Pons (tissue), 1 donor: ENCODE results near the gene PHIP.
A peak's percentile ranks its signal among the peaks of the same experiment; 100 is the strongest.

Experiments used
- DNase-seq: peaks from one replicate; pipeline ENCODE4 v3.0.0-alpha.2; 2016; ENCODE audit warnings: low spot score

The PHIP gene

GRCh38 chr6:79009819-79010218 is 68.2 kb downstream of the PHIP start:
- DNase-seq: no peak

DNA sequence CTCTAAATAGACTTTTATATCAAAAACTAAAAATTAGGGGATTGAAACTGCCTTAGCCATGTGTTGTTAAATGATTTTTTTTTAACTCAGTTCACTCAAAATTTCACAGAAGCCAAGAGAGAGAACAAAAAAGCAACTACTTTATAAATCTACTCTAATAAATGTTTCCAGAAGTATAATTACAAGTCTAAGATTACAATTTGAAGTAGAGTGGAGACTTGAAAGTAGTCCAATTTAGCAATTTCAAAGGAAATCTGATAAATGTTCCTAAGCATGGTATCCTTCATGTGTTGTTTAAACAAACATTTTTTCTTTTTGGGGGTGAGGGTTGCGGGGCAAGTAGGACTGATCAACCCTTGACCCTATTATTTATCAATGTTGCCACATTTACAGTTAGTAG is 72.6 kb downstream of the PHIP start:
- DNase-seq: no peak

GRCh38 chr6:79005024-79005423 is 73.0 kb downstream of the PHIP start:
- DNase-seq: no peak

DNA sequence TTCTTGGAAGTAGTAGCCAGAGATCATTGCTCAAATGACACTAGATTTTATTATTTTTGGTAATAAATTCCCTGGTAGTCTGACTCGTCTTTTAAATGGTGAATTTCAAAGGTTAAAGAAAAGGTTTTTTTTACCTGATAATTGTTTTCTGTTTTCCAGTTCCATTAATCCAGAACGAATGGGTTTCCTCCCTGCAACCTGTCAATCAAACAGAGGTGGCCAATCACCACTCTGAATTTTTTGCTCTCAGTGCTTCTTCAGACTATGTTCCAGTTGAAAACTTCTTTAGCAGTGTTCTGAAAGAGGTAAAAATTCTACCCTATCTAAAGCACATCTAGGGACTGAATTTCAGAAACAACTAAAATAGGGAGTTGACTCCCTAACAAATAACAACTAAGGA is 73.8 kb downstream of the PHIP start:
- DNase-seq: no peak

- no peak for DNase-seq
Measured at GRCh38 chr6:79001415-79001814, 76.6 kb downstream of the PHIP start.

- DNase-seq: no peak
Measured at GRCh38 chr6:78999737-79000136, 78.3 kb downstream of the PHIP start.

GRCh38 chr6:78995946-78996345 is 82.1 kb downstream of the PHIP start:
- DNase-seq: no peak

DNA sequence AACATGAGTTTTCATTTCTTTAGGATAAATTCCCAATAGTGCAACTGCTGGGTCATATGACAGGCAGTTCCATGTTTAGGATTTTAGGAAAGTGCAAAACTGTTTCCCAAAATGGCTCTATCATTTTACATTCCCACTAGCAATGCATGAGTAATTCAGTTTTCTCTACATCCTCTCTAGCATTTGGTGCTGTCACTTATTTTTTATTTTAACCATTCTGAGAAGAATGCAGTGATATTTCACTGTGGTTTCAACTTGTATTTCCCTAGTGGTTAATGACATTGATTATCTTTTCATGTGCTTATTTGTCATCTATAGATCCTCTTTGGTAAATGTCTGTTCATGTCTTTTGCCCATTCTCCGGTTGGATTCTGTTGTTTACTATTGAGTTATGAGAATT is 82.7 kb downstream of the PHIP start:
- no peak for DNase-seq

- DNase-seq: no peak
Measured at GRCh38 chr6:78993955-78994354, 84.1 kb downstream of the PHIP start.

GRCh38 chr6:78989191-78989590 is 88.9 kb downstream of the PHIP start:
- DNase-seq: peak; percentile 63

DNA sequence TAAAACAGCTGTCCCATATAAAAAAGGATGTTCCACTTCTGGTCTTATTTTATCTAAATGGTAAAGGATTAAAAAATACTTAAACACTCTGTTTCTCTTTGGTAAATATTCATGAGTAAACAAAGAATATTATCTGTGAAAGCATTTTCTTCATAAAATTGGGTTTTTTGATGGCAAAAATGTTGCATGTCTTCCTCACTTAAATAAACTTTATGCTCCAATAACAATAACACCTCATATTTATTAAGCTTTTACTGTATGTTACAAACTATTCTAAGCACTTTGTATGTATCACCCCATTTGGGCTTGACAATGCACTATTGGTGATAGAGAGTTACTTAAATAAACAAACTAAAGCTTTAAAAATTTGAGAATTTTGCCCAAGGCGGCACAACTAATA is 91.9 kb downstream of the PHIP start:
- no peak for DNase-seq

DNA sequence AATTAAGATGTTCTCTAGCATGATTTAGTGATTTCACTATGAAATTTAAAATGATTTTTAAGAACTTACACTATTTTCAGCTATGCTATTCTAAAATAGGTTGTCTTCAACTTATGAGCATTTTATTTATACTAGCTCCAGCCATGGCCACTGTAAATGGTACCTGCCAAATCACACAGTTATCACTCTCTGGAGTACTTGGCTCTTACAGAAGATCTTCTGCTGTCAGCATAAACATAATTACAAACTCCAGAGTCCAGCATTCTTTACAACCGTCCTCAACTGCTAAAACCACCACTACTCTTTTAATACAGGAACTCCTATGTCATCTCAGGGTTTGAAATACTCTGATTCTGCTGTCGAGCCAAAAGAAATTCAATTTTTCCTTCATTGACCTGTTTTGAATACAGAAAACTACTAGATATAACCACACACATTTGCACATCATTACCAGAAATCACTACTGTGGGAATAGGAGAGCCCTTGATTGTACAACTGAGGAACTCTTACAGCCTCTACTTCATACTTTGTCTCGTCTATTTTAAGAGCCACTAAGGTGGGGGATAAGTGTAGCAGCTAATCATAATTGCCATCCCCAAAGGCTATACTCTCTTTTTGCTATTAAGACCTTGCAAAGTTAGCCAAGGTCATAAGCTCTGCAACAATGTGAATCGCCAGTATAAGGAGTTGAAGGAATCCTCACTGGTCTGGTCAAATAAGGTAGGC is 93.7 kb downstream of the PHIP start:
- DNase-seq: no peak

GRCh38 chr6:78967191-78967590 is 110.9 kb downstream of the PHIP start:
- no peak for DNase-seq

GRCh38 chr6:78966542-78966941 is 111.5 kb downstream of the PHIP start:
- DNase-seq: no peak

DNA sequence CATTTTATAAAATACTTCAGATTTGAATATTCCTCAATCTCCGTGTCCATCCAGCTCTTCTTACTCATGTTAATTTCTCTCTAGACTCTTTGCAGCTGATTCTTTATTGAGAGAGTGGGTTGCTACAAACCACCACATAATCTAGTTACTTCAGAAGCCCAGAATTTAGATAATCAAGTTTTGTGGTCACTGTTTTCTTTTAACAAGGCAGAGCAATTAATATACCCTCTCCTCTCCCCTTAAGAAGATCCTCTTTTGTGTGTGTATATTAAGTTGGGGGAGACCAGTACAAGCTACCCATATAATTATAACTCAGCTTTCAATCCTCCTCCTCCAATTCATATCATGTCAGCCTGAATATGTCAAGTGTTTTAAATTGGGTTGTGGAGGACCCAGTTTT is 115.6 kb downstream of the PHIP start:
- DNase-seq: no peak

- no peak for DNase-seq
Measured at GRCh38 chr6:78954740-78955139, 123.3 kb downstream of the PHIP start.

DNA sequence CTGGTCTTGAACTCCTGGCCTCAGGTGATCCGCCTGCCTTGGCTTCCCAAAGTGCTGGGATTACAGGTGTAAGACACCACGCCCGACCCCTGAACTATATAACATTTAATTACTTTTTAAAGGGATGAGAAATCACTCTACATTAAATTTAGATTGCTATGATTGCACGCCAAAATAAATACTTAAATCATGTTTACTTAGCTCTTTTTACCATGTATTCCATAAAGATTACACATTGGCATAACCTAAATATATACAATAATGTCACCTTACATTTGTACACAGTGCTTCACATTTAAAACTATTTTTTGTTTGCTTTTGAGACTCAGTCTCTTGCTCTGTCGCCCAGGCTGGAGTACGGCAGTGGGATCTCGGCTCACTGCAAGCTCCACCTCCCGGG is 124.3 kb downstream of the PHIP start:
- DNase-seq: no peak

- no peak for DNase-seq
Measured at GRCh38 chr6:78952362-78952761, 125.7 kb downstream of the PHIP start.

DNA sequence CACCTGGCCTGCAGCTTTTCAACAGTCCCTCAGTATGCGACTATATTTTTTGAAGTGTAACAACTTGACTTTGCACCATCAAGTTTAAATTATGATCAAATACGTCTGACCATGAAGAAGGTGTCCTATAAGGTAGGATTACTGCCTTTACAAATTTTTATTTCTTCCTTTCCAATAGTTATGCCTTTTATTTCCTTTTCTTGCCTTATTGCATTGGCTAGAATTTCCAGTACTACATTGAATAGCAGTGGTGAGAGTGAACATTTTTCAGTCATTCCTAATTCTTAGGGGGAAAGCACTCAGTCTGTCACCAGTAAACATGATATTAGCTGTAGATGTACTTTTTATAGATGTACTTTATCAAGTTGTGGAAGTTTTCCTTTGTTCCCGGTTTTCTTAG is 129.3 kb downstream of the PHIP start:
- no peak for DNase-seq

DNA sequence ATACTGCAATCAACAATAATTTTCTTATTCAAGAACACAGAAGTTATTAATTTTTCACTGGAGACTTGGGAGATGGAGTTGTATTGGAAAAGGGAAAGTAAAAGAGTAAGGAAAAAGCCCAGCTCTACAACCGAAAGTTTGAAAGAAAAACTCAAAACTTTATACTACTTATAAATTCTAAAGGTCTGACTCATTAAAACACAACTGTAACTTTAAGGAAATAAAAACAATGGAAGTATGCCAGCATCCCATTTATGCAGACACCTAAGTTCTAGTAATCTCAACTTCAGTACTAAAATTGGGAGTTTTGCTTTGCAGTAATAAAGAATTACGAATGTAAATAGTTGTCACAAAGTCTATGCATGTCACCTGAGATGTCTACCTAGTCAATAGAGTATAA is 130.1 kb downstream of the PHIP start:
- no peak for DNase-seq

DNA sequence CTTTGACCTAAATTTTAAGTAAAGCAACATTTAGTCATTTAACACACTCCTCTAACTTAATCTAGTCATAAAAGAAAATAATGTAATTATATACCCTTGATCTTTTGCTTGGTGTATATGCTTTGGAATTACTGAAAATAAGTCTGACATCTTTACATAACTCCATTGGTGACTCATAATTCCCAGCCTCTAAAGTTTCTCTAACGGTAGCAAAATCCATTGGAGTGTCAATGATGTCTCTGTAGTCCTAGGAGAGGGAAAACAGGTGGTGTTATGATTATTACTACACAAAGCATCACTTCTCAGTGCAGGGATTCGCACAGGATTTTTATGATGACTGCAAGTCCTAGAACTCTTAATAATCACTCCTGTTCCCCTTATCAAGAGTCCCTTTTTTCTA is 130.5 kb downstream of the PHIP start:
- DNase-seq: no peak

DNA sequence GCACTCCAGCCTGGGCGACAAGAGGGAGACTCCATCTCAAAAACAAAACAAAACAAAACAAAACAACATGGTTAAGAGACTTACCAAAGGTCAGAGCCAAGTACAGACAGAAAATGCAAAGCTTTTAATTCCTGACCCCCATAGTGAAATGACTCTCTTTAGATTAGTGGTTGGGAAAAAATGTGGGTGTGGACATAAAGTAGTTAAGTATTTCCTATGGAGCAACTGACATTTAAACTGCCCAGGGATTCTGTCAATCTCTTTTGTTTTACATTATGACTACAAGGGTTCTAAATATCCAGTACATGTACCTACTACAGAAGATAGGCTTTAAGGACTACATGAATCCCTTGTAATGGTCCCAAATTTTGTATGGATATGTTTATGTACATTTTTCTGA is 135.6 kb downstream of the PHIP start:
- DNase-seq: no peak

DNA sequence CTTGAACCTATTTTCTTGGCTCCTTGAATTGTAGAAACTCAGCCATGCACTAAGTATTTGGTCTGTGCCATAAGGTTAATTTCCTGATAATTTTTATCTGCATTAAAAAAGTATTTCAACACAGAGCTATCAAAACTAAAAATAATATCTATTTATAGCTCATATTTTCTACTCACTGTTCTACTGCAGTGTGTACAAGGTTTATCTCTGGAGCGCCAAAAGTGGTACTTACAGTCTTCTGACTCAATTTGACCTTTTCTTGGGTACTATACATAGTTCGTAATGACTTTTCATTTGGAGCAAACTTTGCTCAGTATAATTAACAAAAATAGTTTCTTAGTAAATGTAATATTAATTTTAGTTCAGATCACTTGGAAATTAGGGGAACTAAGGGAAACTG is 141.5 kb downstream of the PHIP start:
- no peak for DNase-seq

DNA sequence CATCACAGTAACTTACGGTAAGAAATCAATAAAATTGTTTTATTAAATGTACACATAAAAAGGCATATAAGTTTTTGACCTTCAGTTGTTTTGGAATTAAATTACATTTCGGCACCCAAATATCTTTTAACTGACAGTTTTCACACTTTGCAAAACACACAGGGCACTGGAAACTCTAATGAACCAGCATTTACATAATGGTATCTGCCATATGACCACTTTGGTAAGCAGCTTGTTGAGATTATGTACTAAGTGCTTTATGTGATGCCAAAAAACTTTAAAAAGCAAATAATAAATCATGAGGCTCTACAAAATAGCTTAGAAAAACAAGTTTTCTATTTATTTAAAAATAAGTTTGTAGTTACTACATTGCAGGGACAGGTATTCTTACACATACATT is 142.5 kb downstream of the PHIP start:
- DNase-seq: no peak

- DNase-seq: no peak
Measured at GRCh38 chr6:78925317-78925716, 152.7 kb downstream of the PHIP start.
